ENCODE data around the gene PALM3.

The PALM3 gene

GRCh38 chr19:14103310-14103709, 41.4 kb upstream of the PALM3 start:
- Histone ChIP-seq H2AFZ (ENCODE audit: low read length) (no peak overlapping the region), H3K9ac (ENCODE audit: low read length) (no peak overlapping the region)

GRCh38 chr19:14102756-14103155, 40.9 kb upstream of the PALM3 start:
- TF ChIP-seq CTCF (IDR thresholded peaks at IDR 0.05; ENCODE audit: low read length) (no peak), EZH2 (IDR thresholded peaks at IDR 0.05; ENCODE audit: borderline replicate concordance, low read length) (no peak)
- no peak overlapping the region for H3K9ac ChIP-seq (ENCODE audit: low read length)
- H3K79me2 ChIP-seq (ENCODE audit: insufficient read depth, low read length), result no peaks in the 10 kb centered on the region
- no peaks in the 10 kb centered on the region for H4K20me1 ChIP-seq (ENCODE audit: insufficient read depth, low read length)
- no peaks in the 10 kb centered on the region for H3K27me3 ChIP-seq (ENCODE audit: insufficient read depth, low read length)
- H3F3A ChIP-seq (ENCODE audit: insufficient read depth, low read length), result no peaks in the 10 kb centered on the region
- no peaks in the 10 kb centered on the region for H3K9me3 ChIP-seq (ENCODE audit: low read length)
- H3K36me3 ChIP-seq (ENCODE audit: insufficient read depth, low read length), result peaks cover 45% of the 10 kb centered on the region
- no peak overlapping the region for H3K4me2 ChIP-seq (ENCODE audit: low read length)
- no peak overlapping the region for H3K4me3 ChIP-seq (ENCODE audit: low read depth, low read length, poor library complexity, severe bottlenecking)
- H3K9me2 ChIP-seq (ENCODE audit: low read depth, low read length), result no peaks in the 10 kb centered on the region
- no peak overlapping the region for H2AFZ ChIP-seq (ENCODE audit: low read length)
- H3K27ac ChIP-seq (ENCODE audit: low read depth, low read length, poor library complexity, severe bottlenecking), result no peak overlapping the region
- H3K4me1 ChIP-seq (ENCODE audit: insufficient read depth, low read length, severe bottlenecking), result no peaks in the 10 kb centered on the region

More at GRCh38 chr19:14103310-14103709, 41.4 kb upstream of the PALM3 start:
- H3K4me1 ChIP-seq (ENCODE audit: insufficient read depth, low read length, severe bottlenecking), result no peaks in the 10 kb centered on the region
- H3K9me2 ChIP-seq (ENCODE audit: low read depth, low read length), result no peaks in the 10 kb centered on the region
- no peaks in the 10 kb centered on the region for H4K20me1 ChIP-seq (ENCODE audit: insufficient read depth, low read length)
- no peak overlapping the region for H3K27ac ChIP-seq (ENCODE audit: low read depth, low read length, poor library complexity, severe bottlenecking)
- no peaks in the 10 kb centered on the region for H3F3A ChIP-seq (ENCODE audit: insufficient read depth, low read length)
- no peaks in the 10 kb centered on the region for H3K27me3 ChIP-seq (ENCODE audit: insufficient read depth, low read length)
- peaks cover 41% of the 10 kb centered on the region for H3K36me3 ChIP-seq (ENCODE audit: insufficient read depth, low read length)
- no peaks in the 10 kb centered on the region for H3K9me3 ChIP-seq (ENCODE audit: low read length)
- TF ChIP-seq CTCF (IDR thresholded peaks at IDR 0.05; ENCODE audit: low read length), result no peak
- H3K4me3 ChIP-seq (ENCODE audit: low read depth, low read length, poor library complexity, severe bottlenecking), result no peak overlapping the region
- no peaks in the 10 kb centered on the region for H3K79me2 ChIP-seq (ENCODE audit: insufficient read depth, low read length)
- H3K4me2 ChIP-seq (ENCODE audit: low read length), result no peak overlapping the region

- Histone ChIP-seq H3K27me3 (ENCODE audit: insufficient read depth, low read length) (no peaks in the 10 kb centered on the region), H3K4me2 (ENCODE audit: low read length) (no peak overlapping the region), H4K20me1 (ENCODE audit: insufficient read depth, low read length) (no peaks in the 10 kb centered on the region), H3K4me1 (ENCODE audit: insufficient read depth, low read length, severe bottlenecking) (no peaks in the 10 kb centered on the region), H2AFZ (ENCODE audit: low read length) (no peak overlapping the region), H3F3A (ENCODE audit: insufficient read depth, low read length) (no peaks in the 10 kb centered on the region), H3K4me3 (ENCODE audit: low read depth, low read length, poor library complexity, severe bottlenecking) (no peak overlapping the region), H3K79me2 (ENCODE audit: insufficient read depth, low read length) (no peaks in the 10 kb centered on the region), H3K9me2 (ENCODE audit: low read depth, low read length) (no peaks in the 10 kb centered on the region), H3K9me3 (ENCODE audit: low read length) (no peaks in the 10 kb centered on the region), H3K9ac (ENCODE audit: low read length) (no peak overlapping the region), H3K27ac (ENCODE audit: low read depth, low read length, poor library complexity, severe bottlenecking) (no peak overlapping the region), H3K36me3 (ENCODE audit: insufficient read depth, low read length) (peaks cover 51% of the 10 kb centered on the region)
- TF ChIP-seq EZH2 (IDR thresholded peaks at IDR 0.05; ENCODE audit: borderline replicate concordance, low read length) (no peak), CTCF (IDR thresholded peaks at IDR 0.05; ENCODE audit: low read length) (no peak)
These were observed 40.3 kb upstream of the PALM3 start for GRCh38 chr19:14102102-14102696.

Data from OCI-LY1 (cell line).